ENCODE data around the gene SNRNP70.

SNRNP70 gene

DNA sequence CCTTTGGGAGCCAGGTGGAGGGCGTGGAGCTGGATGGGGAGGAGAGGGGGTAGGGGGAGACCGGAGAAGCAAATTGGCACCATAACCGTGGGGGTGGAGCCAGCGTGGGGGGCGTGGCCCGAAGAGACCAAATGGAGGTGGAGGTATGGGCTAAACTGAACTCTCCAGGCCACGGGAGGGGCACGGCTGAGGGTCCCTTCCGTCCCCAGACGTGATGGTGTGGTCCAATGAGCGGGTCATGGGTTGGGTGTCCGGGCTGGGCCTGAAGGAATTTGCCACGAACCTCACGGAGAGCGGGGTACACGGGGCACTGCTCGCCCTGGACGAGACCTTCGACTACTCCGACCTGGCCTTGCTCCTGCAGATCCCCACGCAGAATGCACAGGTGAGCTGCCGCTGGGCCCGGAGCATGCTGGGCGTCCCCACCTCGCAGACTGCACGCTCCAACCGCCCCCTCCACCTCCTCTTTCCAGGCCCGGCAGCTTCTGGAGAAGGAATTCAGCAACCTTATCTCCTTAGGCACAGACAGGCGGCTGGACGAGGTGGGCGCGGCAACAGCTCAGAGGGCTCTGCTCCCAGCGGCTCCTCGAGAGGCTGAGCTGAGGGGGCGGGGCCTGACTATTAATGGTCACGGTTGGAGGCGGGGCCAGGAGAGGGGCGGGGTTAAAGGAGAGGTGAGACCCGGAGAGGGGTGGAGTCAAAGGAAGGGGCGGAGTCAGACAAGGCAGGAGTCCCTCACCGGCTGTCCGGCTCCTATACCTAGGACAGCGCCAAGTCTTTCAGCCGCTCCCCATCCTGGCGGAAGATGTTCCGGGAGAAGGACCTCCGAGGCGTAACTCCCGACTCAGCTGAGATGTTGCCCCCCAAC, 63.8 kb downstream of the SNRNP70 start:
- DNase-seq = peak; percentile 80

DNA sequence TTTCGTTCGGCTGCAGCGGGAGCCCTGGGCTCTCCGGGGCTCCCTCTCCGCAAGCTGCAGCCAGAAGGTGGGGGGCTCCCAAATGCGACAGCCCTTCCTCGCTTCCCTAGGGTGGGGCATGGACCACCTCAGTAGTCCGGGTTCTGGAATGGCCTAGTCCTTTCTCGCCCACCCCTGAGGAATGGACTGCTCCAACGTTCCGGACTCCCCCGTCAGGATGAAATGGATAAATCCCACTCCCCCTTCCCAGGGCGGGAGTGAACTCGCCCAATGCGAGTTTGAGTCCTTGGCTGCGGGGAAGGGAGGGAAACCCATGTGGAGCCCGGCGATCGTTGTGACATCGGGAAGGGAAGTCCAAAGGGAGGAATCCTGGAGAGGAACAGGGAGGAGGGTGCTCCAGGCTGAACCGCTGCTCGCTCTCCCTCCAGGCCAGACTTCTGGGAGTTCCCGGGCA, 64.4 kb downstream of the SNRNP70 start:
- peak; percentile 51 for DNase-seq

GRCh38 chr19:49150106-49150943, 65.1 kb downstream of the SNRNP70 start:
- DNase-seq = peak; percentile 65

GRCh38 chr19:49150944-49151243, 65.6 kb downstream of the SNRNP70 start:
- no peak for DNase-seq

DNA sequence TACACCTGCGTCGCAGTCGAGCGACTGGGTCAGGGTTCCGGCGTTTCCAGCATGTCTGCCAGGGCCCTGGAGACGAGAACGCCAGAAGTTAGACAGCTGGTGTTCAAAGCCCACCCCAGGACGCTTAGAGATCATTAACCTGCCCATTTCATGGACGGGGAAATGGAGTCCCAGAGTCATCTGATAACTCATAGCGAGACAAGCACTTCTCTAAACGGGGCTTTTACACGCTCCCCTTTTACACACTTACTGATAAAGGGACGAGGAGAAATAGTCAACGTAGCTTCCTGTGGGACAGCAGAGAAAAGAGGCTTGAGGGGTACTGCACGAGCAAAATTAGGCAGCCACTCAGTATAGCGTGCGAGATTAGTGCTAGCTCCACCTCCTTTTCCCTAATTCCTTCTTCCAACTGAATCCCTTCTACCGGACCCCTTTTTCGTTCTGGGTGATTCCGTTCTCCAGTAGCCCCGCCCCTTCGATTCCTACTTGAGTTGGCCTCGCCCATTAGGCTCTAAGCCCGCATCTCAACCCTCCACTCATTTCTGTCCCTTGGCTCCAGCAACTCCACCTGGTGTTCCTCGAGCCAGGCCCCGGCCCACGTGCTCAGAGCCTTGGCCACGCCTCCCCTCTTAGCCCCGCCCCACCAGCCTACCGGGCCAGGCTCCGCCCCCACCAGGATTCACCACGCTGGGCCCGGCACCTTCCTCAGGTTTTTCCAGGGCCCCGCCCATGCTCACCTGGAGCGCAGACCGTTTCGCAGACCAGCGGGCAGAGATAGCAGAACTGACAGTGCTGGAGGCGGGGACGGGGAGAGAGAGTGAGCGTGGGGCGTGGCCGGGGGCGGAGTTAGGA, 66.2 kb downstream of the SNRNP70 start:
- DNase-seq = peak; percentile 11

DNA sequence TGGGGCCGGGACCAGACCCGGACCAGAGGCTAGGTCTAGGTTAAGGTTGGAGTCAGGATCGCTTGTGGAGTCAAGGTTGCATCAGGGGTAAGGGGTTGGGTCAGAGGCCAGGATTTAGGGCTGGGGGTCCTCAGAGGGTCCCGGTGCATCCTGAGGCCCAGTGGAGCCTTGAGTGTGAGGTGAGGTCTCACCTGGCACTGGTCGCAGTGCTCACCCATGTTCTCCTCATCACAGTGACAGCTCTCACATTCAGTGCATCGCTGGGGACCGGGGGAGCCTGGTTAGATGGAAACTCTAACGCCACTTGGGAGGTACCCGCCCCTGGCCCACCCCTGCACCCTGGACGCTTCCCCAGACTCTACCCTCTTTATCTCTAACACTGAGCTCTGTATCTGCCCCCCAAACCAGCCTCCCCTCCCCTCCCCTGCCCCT, 66.9 kb downstream of the SNRNP70 start:
- DNase-seq = no peak

GRCh38 chr19:49153167-49153809, 68.0 kb downstream of the SNRNP70 start:
- DNase-seq = no peak

DNA sequence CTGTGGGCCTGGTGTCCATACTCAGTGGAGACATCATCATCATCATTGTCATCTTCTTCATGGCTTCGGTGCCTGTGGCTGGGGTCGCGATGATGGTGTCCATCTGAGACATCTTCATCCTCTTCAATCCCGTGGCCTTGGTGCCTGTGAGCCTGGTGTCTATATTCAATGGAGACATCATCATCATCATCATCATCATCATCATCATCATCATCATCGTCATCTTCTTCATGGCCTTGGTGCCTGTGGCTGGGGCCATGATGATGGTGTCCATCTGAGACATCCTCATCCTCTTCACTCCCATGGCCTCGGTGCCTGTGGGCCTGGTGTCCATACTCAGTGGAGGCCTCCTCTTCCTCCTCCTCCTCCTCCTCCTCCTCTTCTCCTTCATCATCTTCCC, 69.0 kb downstream of the SNRNP70 start:
- no peak for DNase-seq

GRCh38 chr19:49155005-49155819, 70.0 kb downstream of the SNRNP70 start, which contains the start of gene HRC:
TSS of gene HRC (minus strand) at chr19:49155396. CDS start at chr19:49155237, 159 bp downstream.
- DNase-seq = no peak

DNA sequence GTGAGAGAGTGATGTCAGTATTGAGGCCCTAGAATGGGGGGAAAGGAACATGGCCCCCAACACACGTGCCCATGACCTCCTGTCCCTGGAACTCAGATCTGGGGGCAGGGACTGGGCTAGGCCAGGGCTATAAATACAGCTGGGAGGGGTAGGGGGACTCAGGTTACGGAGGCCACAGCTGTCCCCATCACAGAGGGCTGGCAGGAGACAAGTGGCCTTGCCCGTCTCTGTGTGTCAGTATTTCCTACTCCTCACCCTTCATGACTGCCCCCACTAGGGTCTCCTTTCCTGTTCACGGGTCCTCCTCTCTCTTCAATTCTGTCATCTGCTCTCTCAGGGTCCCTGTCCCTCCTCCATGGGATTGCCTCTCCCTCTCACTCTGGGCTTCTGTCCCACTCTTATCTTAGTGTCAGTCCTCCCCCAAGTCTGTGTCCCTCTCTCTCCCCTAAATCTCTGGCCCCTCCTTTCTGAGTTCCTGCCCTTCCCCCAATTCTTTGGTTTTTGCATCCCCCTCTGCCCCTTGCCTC, 70.6 kb downstream of the SNRNP70 start:
- DNase-seq = no peak

DNA sequence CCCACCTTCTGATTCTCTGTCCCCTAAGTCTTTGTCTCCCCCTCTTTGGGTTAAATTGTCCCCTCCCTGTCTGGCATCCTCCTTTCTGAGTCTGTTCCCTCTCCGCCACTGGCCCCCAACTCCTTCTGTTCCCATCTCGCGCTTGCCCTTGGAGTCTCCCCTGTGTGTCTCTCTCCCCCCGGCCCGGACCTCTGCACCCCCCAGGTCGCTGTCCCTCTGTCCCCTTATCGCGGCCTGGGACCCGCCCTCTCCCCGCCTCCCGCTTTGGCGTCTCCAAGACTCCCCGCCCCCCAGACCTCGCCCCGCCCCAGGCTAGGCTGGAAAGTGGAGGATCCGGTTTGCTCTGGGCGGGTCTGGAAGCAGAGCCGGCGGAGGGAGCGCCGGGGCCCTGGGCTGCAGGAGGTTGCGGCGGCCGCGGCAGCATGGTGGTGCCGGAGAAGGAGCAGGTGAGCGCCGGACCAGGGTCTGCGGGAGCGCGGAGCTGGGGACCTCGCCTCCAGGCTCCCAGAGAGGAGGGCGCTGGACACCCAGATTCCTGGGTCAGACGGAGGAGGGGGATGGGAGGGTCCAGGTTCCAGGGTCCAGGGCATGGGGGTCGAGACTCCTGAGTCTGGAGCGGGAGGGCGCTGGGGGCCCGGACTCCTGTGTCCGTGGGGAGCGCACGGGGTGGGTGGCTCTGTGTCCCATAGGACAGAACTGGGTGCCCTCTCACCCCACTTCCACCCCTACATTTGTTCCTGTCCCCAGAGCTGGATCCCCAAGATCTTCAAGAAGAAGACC, 72.4 kb downstream of the SNRNP70 start, which contains the start of gene TRPM4:
Gene TRPM4, plus strand, starts transcription at position 348 of the 780 bp plus-strand sequence. Its CDS starts 75 bp downstream, at position 423.
- peak; percentile 31 for DNase-seq
